DMS153 treated with DMSO at 0.1 percent for 48 hours (cell line): Measurements from ENCODE around the gene TSPY2.
"Not testable (repeated sequence)": the region's sequence is repeated elsewhere in the genome, so short reads cannot be mapped to it uniquely, and the experiment has no call there.

ENCODE experiments used
- DNase-seq: peaks from one replicate; lab custom pipeline; 2025; ENCODE audit not compliant: unreplicated experiment; lab: John Stamatoyannopoulos, UW

TSPY2 gene, protein sequence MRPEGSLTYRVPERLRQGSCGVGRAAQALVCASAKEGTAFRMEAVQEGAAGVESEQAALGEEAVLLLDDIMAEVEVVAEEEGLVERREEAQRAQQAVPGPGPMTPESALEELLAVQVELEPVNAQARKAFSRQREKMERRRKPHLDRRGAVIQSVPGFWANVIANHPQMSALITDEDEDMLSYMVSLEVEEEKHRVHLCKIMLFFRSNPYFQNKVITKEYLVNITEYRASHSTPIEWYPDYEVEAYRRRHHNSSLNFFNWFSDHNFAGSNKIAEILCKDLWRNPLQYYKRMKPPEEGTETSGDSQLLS

DNA sequence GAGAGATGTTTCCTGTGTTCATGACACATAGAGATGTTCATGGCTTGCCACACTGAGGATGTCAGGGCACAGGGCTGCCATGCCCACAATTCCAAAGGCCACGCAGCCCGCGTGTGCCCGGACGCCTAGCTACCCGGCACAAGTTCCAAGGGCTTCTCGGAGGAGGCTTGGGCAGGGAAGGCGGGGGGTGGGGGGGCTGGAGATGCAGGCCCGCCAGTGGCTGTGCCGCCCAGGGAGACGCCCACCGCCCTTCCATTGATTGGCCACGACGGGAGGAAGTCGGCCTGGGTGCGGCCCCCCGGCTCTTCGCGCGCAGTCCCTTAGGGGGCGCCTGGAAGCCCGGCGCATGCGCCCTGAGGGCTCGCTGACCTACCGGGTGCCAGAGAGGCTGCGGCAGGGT, at the start of gene TSPY2:
TSS of gene TSPY2 (plus strand) at position 301 of the 400 bp plus-strand sequence. CDS start at position 347, 46 bp downstream.
- DNase-seq, result not testable (repeated sequence)

DNA sequence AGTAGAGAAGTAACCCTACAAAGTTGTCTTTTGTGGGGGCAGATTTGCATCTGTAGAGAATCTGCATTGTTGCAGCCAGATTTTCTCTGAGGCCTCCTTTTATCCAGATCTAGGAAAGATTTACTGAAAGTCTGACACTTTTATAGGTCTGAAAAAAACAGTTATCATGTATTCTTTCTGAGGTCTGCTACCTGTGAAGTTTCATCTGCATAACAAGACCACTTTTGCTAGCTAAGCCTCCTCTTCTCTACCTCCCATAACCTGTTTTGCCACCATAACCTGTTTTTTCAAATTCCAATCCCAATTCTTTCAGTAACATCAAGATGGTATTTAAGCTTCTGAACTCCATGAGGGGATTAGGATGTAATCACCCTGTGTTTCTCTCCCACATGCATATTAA, 36.5 kb upstream of the TSPY2 start:
- DNase-seq, result not testable (repeated sequence)

DNA sequence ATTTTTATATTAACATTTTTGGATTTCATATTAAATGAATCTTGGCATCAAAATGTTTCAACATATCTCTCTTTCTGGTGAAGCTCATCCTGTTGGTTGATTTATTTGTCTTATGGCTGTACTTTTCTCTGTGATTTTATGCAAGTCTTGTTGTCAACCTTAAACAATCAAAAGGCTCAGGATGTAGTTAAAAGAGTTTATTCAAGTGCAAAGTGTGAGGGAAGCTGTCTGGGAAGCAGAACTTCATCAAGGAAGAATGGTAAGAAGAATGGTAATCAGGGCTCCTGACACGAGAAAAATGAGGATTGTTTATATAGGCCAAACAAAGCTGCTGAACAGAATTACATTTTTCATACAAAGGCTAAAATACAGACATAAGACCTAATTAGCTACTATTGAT, 29.0 kb upstream of the TSPY2 start:
- DNase-seq, result not testable (repeated sequence)

DNA sequence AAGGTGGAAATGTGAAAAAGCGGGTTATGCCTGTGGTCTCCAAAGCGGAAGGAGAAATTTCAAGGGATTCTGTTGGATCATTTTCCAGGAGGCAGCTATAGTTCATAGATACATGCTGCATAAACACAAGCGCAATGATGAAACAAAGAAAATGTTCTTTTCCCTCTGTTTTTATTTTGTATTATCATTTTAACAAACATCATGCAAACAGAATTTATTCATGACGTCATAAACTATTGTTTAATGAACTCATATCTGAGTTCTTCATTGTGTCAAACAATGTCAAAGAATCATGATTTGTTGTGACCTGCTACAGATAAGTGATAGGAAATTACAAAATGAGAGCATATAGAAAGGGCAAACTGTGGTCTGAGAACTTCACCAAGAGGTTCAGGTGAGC, 23.8 kb downstream of the TSPY2 start:
- DNase-seq, result not testable (repeated sequence)
